T-helper 2 cell (primary cell): ENCODE results near the gene RXRA.

ENCODE experiments used
- DNase-seq, 5 experiments: peaks; one replicate each; pipeline versions ENCODE4 v3.0.0 to v3.0.0-alpha.2; 2012 to 2022

RXRA gene

GRCh38 chr9:134477342-134477925 is 151.2 kb downstream of the RXRA start:
- no peak for DNase-seq

DNA sequence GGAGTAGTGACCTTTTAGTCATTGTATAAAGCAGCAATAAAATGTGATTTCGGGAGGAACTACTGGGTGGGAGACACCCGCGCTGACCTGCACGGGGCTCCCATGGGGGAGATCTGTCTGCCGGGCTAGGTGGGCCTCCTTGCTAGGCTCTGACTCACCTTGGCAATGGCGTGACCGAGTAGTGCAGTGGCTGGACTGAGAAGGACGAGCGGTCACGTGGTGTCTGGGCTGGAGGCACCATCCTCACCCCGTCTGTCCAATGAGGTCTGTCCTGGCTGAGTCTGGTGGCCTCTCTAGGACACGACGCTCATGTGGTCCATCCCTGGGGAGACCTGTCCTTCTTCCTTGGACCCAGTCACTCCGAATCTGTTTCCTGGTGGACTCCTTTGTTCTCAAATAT is 151.7 kb downstream of the RXRA start:
- no peak for DNase-seq

DNA sequence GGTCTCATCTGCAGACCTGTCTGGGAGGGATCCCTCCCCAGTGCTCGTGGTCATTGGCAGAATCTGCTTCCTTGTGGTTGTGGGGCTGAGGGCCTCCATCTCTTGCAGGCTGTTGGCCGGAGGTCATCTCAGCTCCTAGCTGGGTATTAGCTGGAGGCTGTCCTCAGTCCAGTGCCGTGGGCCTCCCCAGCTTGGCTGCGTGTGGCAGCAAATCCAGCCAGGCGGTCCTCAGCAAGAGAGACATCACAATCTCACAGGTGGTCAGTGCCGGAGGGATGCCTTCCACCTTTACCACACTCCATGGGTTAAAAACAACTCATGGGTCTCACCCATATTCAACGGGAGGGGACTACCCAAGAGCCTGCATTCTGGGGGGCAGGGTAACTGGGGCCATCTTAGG is 155.5 kb downstream of the RXRA start:
- DNase-seq: no peak

DNA sequence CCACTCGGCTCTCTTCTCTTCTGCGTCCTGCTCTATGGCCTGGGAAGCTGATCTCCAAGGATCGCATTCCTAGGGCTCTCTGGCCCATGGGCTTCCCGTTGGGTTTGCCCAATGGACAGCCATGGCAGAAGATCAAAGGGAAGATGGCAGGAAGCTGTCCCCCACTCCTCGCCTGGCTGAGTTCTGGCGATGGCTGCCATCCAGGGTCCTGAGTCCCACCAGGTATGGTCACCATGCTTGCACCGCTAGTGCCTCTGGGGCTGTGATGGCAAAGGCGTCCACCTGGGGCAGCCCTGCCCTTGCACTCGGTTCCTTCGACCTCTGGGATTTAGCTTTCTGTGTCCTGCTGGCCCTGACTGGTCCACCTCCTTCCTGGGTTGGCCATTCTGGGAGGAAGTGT is 156.0 kb downstream of the RXRA start:
- DNase-seq: no peak

DNA sequence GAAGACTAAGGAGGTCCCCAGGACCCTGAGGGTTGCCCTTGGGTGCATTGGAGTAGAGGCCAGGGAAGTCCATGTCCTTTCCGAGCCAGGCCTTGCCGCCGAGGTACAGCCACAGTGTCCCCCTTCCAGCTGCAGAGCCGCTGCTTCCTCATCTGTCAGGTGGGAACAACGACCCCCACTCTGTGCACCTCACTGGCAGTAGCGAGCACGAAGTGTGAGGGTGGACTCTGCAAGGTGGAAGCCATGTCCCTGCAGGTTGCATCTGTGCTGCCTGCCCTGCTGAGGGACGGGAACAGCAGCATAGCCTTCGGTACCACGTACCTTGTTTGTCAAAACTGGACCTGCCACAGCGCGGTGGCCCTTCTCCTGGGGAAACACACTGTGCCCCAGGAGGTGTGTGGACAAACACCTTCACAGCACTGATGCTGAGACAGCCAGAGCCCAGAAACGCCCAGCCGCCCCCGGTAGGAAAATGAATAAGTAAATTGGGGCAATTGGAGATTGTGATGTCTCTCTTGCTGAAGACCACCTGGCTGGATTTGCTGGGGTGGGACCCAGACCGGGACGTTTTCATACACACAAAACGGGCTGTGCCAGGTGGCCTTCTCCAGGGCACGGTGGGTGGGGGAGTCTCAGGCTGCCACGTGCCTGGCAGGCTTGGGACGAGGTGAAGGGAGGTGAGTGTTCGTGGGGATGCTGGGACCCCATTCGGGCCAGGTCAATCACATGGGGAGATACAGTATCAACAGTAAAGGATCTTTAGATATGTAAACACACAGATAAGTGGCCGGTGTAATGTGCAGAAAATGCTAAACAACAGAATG is 157.3 kb downstream of the RXRA start:
- no peak for DNase-seq

DNA sequence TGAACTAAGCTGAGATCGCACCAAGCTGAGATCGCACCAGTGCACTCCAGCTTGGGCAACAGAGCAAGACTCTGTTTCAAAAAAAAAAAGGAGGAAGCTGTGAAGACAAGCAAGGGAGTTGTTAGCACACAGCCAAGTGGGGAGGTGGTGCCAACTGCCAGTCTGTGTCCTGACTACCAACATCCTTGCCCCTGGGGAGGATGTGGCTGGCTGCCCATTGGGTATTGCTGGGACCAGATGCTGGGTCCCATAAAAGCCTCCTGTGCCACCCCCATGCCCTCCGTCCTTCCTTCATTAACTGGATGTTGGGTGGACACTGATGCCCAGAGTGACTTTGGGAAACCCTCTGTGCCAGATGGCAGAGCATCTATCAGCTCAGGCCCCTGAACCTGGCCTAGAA is 158.2 kb downstream of the RXRA start:
- no peak for DNase-seq

GRCh38 chr9:134485653-134486052 is 159.4 kb downstream of the RXRA start:
- no peak for DNase-seq

DNA sequence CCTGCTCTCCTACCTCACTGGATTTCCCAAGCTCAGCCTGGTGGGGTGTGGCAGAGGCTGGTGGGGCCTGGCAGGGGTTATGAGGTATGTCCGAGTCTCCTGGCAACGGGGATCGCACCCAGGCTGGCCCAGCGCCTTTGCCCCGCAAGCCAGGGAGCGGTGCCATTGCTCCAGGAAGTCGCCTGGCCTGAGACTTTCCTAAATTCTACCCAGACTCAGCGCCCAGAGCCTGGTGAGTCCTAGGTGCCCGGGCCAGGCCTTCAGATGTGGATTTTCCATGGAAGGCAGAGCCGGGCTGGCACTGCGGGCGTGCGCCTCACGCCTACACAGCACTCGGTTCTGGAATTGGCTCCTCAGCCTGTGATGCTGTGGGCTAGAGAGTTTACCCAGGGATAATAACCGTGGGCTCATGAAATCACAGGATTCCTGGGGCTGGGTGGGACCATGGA is 159.9 kb downstream of the RXRA start:
- DNase-seq: no peak

GRCh38 chr9:134486596-134486995 is 160.3 kb downstream of the RXRA start:
- DNase-seq: no peak
